Right atrium auricular region (tissue), 2 donors: Measurements from ENCODE around the gene PKD2. TPM values are rescaled to one million over a fixed set of nuclear protein-coding genes. Genes with fewer than 3 reads are reported as not detected.

Source experiments
- DNase-seq: peaks from one replicate; pipeline ENCODE4 v3.0.0-alpha.2; 2019; ENCODE audit warnings: low spot score
- H3K27ac ChIP-seq, 2 donors: fragments of 200-600 bp; sonication (generic); 1 replicate in 1 of 2; 2 replicates in 1 of 2; pipeline ENCODE4 v1.5.1; 2016 to 2019
- H3K27me3 ChIP-seq, 2 donors: fragments of 200-600 bp; sonication (generic); one replicate each; pipeline versions ENCODE4 v1.5.1 to v1.6.0; 2017 to 2019
- H3K36me3 ChIP-seq: fragments of 200-600 bp; sonication (generic); one replicate; pipeline ENCODE4 v1.5.1; 2016
- H3K4me1 ChIP-seq, 2 donors: fragments of 200-600 bp; sonication (generic); one replicate each; pipeline versions ENCODE4 v1.5.1 to v1.6.0; 2017 to 2019
- H3K4me3 ChIP-seq, 2 donors: fragments of 200-600 bp; sonication (generic); 1 replicate in 1 of 2; 2 replicates in 1 of 2; pipeline ENCODE4 v1.5.1; 2017 to 2019; ENCODE audit warnings: mild to moderate bottlenecking in 1 of 2, moderate library complexity in 1 of 2
- H3K9me3 ChIP-seq, 2 donors: fragments of 200-600 bp; sonication (generic); one replicate each; pipeline ENCODE4 v1.5.1; 2019
- total RNA-seq, 2 donors: library from RNA; depleted of rRNA; stranded (reverse); fragments of >200 nt; gene quantifications; one replicate each; pipeline ENCODE4 v1.1.0, GENCODE V29; 2016
- TF ChIP-seq, protein P1 (sequence below), 2 donors: fragments of 200-600 bp; sonication (generic); IDR thresholded peaks; one replicate each; pipeline ENCODE4 v1.5.1; 2019; ENCODE audit warnings: antibody characterized with exemption in 2 of 2

PKD2 gene
- total RNA-seq, 2 donors from 2014 or later = 21.5 to 32.7 TPM

- peaks cover 34% of the 10 kb centered on the region for H3K36me3 ChIP-seq
- no peak for DNase-seq
- H3K9me3 ChIP-seq = peaks cover 0 to 5% of the 10 kb centered on the region in 2 donors
- H3K4me3 ChIP-seq = no peak overlapping the region
- no peaks in the 10 kb centered on the region for H3K27me3 ChIP-seq
- TF ChIP-seq, protein P1, sequence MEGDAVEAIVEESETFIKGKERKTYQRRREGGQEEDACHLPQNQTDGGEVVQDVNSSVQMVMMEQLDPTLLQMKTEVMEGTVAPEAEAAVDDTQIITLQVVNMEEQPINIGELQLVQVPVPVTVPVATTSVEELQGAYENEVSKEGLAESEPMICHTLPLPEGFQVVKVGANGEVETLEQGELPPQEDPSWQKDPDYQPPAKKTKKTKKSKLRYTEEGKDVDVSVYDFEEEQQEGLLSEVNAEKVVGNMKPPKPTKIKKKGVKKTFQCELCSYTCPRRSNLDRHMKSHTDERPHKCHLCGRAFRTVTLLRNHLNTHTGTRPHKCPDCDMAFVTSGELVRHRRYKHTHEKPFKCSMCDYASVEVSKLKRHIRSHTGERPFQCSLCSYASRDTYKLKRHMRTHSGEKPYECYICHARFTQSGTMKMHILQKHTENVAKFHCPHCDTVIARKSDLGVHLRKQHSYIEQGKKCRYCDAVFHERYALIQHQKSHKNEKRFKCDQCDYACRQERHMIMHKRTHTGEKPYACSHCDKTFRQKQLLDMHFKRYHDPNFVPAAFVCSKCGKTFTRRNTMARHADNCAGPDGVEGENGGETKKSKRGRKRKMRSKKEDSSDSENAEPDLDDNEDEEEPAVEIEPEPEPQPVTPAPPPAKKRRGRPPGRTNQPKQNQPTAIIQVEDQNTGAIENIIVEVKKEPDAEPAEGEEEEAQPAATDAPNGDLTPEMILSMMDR (IDR thresholded peaks at IDR 0.05) = no peak
- H3K27ac ChIP-seq = no peak overlapping the region
- H3K4me1 ChIP-seq = peaks cover 0 to 11% of the 10 kb centered on the region in 2 donors
Observed at GRCh38 chr4:88030565-88031310, 23.3 kb downstream of the PKD2 start.

- no peaks in the 10 kb centered on the region for H3K9me3 ChIP-seq
- no peak overlapping the region for H3K4me3 ChIP-seq
- no peaks in the 10 kb centered on the region for H3K27me3 ChIP-seq
- H3K36me3 ChIP-seq = peaks cover 44% of the 10 kb centered on the region
- peaks cover 0 to 4% of the 10 kb centered on the region in 2 donors for H3K4me1 ChIP-seq
- no peak overlapping the region for H3K27ac ChIP-seq
- TF ChIP-seq, protein P1 (IDR thresholded peaks at IDR 0.05) = peak; percentile 47 to 70
- no peak for DNase-seq
Observed at GRCh38 chr4:88033309-88033708, 25.9 kb downstream of the PKD2 start.

- no peaks in the 10 kb centered on the region for H3K9me3 ChIP-seq
- no peak for DNase-seq
- TF ChIP-seq, protein P1 (IDR thresholded peaks at IDR 0.05) = no peak
- H3K4me1 ChIP-seq = no peaks in the 10 kb centered on the region
- no peaks in the 10 kb centered on the region for H3K27me3 ChIP-seq
- H3K4me3 ChIP-seq = no peak overlapping the region
- H3K27ac ChIP-seq = no peak overlapping the region
- peaks cover 63% of the 10 kb centered on the region for H3K36me3 ChIP-seq
Observed at GRCh38 chr4:88035292-88035691, 27.9 kb downstream of the PKD2 start.

- Histone ChIP-seq H3K27ac (no peak overlapping the region), H3K27me3 (no peaks in the 10 kb centered on the region), H3K4me1 (peaks cover 0 to 4% of the 10 kb centered on the region in 2 donors), H3K9me3 (no peaks in the 10 kb centered on the region), H3K36me3 (peaks cover 71% of the 10 kb centered on the region), H3K4me3 (no peak overlapping the region)
- no peak for DNase-seq
- TF ChIP-seq, protein P1 (IDR thresholded peaks at IDR 0.05) = no peak
Observed at GRCh38 chr4:88037447-88037846, 30.0 kb downstream of the PKD2 start.

DNA sequence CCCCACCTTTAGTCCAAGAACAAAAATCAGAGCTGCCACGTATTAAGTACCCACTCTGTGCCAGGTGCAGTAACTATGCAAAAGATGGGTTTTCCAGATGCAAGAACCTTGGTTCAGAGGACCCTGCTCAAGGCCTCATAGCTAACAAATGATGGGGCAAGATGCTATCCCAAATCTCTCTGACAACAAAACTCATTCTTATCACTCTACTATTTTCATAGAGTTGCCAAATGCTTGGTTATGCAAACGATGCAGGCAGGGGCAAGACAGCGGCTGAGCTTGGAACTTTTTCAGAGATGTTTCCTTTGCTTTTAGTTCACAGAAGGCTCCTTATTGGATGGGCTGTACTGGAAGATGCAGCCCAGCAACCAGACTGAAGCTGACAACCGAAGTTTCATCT, 30.5 kb downstream of the PKD2 start:
- peaks cover 73% of the 10 kb centered on the region for H3K36me3 ChIP-seq
- DNase-seq = no peak
- H3K9me3 ChIP-seq = no peaks in the 10 kb centered on the region
- TF ChIP-seq, protein P1 (IDR thresholded peaks at IDR 0.05) = no peak
- H3K4me1 ChIP-seq = peaks cover 0 to 9% of the 10 kb centered on the region in 2 donors
- no peaks in the 10 kb centered on the region for H3K27me3 ChIP-seq
- no peak overlapping the region for H3K27ac ChIP-seq
- H3K4me3 ChIP-seq = no peak overlapping the region

DNA sequence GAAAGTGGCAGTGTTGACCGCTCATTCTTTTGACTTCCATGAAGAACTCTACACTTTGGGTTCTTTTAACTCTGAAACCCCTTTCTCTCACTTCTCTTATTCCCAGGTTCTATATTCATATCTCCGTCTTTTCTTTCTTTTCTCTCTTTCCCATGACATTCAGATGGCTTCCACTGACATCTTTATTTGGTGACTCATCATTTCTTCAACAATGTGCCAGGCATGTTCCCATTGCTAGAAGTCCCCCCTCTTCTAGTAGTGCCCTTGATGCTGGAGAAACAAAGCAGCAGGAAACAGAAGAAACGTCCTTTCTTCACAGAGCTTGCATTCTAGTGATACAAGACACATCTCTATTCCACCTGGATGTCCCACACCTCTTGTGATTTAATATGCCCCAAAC, 33.3 kb downstream of the PKD2 start:
- peaks cover 88% of the 10 kb centered on the region for H3K36me3 ChIP-seq
- no peaks in the 10 kb centered on the region for H3K9me3 ChIP-seq
- TF ChIP-seq, protein P1 (IDR thresholded peaks at IDR 0.05) = no peak
- H3K4me3 ChIP-seq = no peak overlapping the region
- DNase-seq = no peak
- H3K4me1 ChIP-seq = peaks cover 0 to 10% of the 10 kb centered on the region in 2 donors
- H3K27ac ChIP-seq = no peak overlapping the region
- no peaks in the 10 kb centered on the region for H3K27me3 ChIP-seq
